GM10266 (cell line): ENCODE results near the gene SMG6.

Source experiments
- DNase-seq: peaks from one replicate; pipeline ENCODE4 v3.0.0; 2012; ENCODE audit errors: extremely low spot score
- CTCF ChIP-seq: IDR thresholded peaks from 2 replicates; pipeline ENCODE4 v1.5.1; 2012; ENCODE audit warnings: mild to moderate bottlenecking, low read depth; ENCODE audit not compliant: control insufficient read depth, insufficient read depth; ENCODE audit errors: missing control alignments

SMG6 gene

GRCh38 chr17:2214929-2215615 lies 88.5 kb downstream of the SMG6 start:
- no peak for TF ChIP-seq CTCF
- no peak for DNase-seq

- no peak for TF ChIP-seq CTCF
- DNase-seq = no peak
These were observed 89.3 kb downstream of the SMG6 start for GRCh38 chr17:2214047-2214928.

- no peak for DNase-seq
- no peak for TF ChIP-seq CTCF
These were observed 90.2 kb downstream of the SMG6 start for GRCh38 chr17:2213291-2213960.

GRCh38 chr17:2212400-2212981 lies 91.1 kb downstream of the SMG6 start:
- TF ChIP-seq CTCF = no peak
- DNase-seq = no peak

GRCh38 chr17:2211661-2212399 lies 91.8 kb downstream of the SMG6 start:
- no peak for TF ChIP-seq CTCF
- DNase-seq = no peak

- DNase-seq = no peak
- no peak for TF ChIP-seq CTCF
These were observed 92.9 kb downstream of the SMG6 start for GRCh38 chr17:2210726-2211125.
